K562 (cell line): ENCODE data around the gene DERL3. TPM values are rescaled to one million over a fixed set of nuclear protein-coding genes. Genes with fewer than 3 reads are reported as not detected.
A peak's percentile ranks its signal among the peaks of the same experiment; 100 is the strongest.

Experiments
- AFF4 ChIP-seq: sonication (generic); formaldehyde crosslinking; IDR thresholded peaks from 2 replicates; pipeline ENCODE4 v1.8.0; 2023; ENCODE audit warnings: mild to moderate bottlenecking, missing genetic modification reagents
- ARID3A ChIP-seq: IDR thresholded peaks from 2 replicates; pipeline ENCODE4 v1.6.1; 2012; ENCODE audit warnings: low read depth, low read length, improper control_type of control experiment, borderline replicate concordance
- FOXK1 ChIP-seq: sonication (generic); formaldehyde crosslinking; IDR thresholded peaks from 2 replicates; pipeline ENCODE4 v1.8.0; 2022; ENCODE audit warnings: missing genetic modification reagents, mild to moderate bottlenecking, borderline replicate concordance
- HDAC1 ChIP-seq, 2 experiments: fragments of 450-650 bp; IDR thresholded peaks; 2 replicates each; pipeline ENCODE4 v1.6.1; 2016 to 2017; ENCODE audit warnings: inconsistent platforms in 1 of 2, mild to moderate bottlenecking in 1 of 2, moderate library complexity in 1 of 2
- NFIX ChIP-seq: fragments of 250-450 bp; sonication (Bioruptor Pico); IDR thresholded peaks from 2 replicates; pipeline ENCODE4 v1.4.0; 2020; ENCODE audit warnings: low read depth, mild to moderate bottlenecking, moderate library complexity
- PURB ChIP-seq: sonication (generic); formaldehyde crosslinking; IDR thresholded peaks from 2 replicates; pipeline ENCODE4 v1.9.0; 2021; ENCODE audit warnings: low read depth, mild to moderate bottlenecking, missing genetic modification reagents
- SOX6 ChIP-seq: fragments of 450-650 bp; IDR thresholded peaks from 2 replicates; pipeline ENCODE4 v1.6.1; 2014; ENCODE audit warnings: mild to moderate bottlenecking
- TCF3 ChIP-seq: sonication (generic); formaldehyde crosslinking; IDR thresholded peaks from 2 replicates; pipeline ENCODE4 v1.4.0; 2020; ENCODE audit warnings: mild to moderate bottlenecking, missing genetic modification reagents
- ZHX1 ChIP-seq: fragments of 150-350 bp; conservative IDR thresholded peaks from 2 replicates; pipeline ENCODE4 v1.6.1; 2014; ENCODE audit warnings: low read length
- ZNF395 ChIP-seq: fragments of 200-800 bp; sonication (Bioruptor generic); IDR thresholded peaks from 2 replicates; pipeline ENCODE4 v1.6.1; 2017; ENCODE audit warnings: missing genetic modification characterization, missing compliant biosample characterization
- ZNF518B ChIP-seq: fragments of 250-450 bp; sonication (Bioruptor Pico); IDR thresholded peaks from 2 replicates; pipeline ENCODE4 v1.5.0; 2021; ENCODE audit warnings: mild to moderate bottlenecking, moderate library complexity
- ZNF583 ChIP-seq: fragments of 250-450 bp; sonication (Bioruptor Pico); IDR thresholded peaks from 2 replicates; pipeline ENCODE4 v1.4.0; 2020
- ZNF79 ChIP-seq: fragments of 250-450 bp; sonication (Bioruptor Pico); IDR thresholded peaks from 2 replicates; pipeline ENCODE4 v1.4.0; 2020; ENCODE audit warnings: low read depth, mild to moderate bottlenecking, moderate library complexity
- polyA plus RNA-seq, 8 experiments: library from polyadenylated mRNA; depleted of rRNA in 4 of 8; stranded (reverse) in 5 of 8; unstranded in 3 of 8; fragments of >200 nt; fragmentation: Nextera tagmentation in 2 of 8; fragmentation: Illumina TruSeq in 1 of 8; extraction: Ambion mirVana in 2 of 8; extraction: Trizol in 1 of 8; gene quantifications; 2 replicates each; pipeline versions ENCODE4 v1.2.1 to v1.2.3, GENCODE V29; 2011 to 2014; ENCODE audit warnings: inconsistent platforms in 1 of 8, missing spikeins in 1 of 8
- total RNA-seq, 7 experiments: library from RNA; depleted of rRNA in 6 of 7; stranded (reverse); fragments of >200 nt in 6 of 7; fragmentation: Illumina TruSeq in 2 of 7; extraction: Trizol in 2 of 7; gene quantifications; 2 replicates each; pipeline versions ENCODE4 v1.2.1 to v1.2.3, GENCODE V29; 2011 to 2021; ENCODE audit warnings: low replicate concordance in 1 of 7

The DERL3 gene
- total and polyA plus RNA-seq, 9 of the 15 experiments (the other 6 are each of a cell fraction or from before 2014, with no cell fraction given): 1.3 to 12.4 (median 4.8) TPM

GRCh38 chr22:23786752-23787599 is 51.8 kb downstream of the DERL3 start, which contains the start of gene SMARCB1 (continued):
- TF ChIP-seq ZNF518B: no peak
- TF ChIP-seq ARID3A: no peak
- no peak for TF ChIP-seq AFF4 (CRISPR knock-in tag)
- no peak for TF ChIP-seq FOXK1 (CRISPR knock-in tag)
- TF ChIP-seq SOX6: no peak
- peak; percentile 88 for TF ChIP-seq ZNF395
- no peak for TF ChIP-seq ZHX1
- peak in 1 of 2 experiments; percentile 31; a peak in 1 of 4 replicates for TF ChIP-seq HDAC1 (IDR thresholded peaks at IDR 0.05)
- TF ChIP-seq PURB (CRISPR knock-in tag): no peak
- no peak for TF ChIP-seq ZNF79 (CRISPR knock-in tag)
- no peak for TF ChIP-seq TCF3
- TF ChIP-seq NFIX: no peak
- TF ChIP-seq ZNF583 (CRISPR knock-in tag): no peak
